Posterior cingulate gyrus (tissue), 11 donors: ENCODE measurements around the gene SAMD3.
"Not testable (repeated sequence)": the region's sequence is repeated elsewhere in the genome, so short reads cannot be mapped to it uniquely, and the experiment has no call there.

Experiments used
- DNase-seq, 10 donors: peaks; one replicate each; pipeline versions ENCODE4 v3.0.0 to v3.0.0-alpha.2; 2020 to 2021; ENCODE audit warnings: mixed read lengths in 3 of 10
- intact Hi-C: fragments of 100-400 bp; cut with DNase I; formaldehyde crosslinking; loops from one replicate; pipeline ENCODE4 v1.15.1; 2023

Gene SAMD3, protein sequence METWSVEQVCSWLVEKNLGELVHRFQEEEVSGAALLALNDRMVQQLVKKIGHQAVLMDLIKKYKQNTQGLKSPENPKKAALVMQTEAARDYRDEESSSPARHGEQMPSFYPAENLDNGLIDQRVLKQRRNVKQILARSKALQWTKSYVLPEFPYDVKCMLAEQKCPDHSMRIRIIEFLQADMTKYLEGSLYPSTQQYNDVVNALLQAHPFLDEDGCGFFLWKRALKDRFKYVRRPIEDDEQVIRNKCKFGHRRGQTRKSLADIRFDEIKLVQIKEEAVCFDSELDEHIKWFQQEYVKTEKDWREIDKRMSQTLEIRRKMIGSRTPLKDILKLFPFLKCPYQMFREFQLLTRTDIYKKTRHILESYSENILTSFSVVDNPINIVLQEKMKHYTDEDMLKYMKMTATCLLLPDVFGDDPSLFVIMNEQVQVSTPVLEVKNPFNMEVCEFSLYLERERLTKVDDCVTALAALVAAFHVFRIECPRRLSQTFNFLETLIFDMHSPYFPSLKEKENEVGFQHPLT

DNA sequence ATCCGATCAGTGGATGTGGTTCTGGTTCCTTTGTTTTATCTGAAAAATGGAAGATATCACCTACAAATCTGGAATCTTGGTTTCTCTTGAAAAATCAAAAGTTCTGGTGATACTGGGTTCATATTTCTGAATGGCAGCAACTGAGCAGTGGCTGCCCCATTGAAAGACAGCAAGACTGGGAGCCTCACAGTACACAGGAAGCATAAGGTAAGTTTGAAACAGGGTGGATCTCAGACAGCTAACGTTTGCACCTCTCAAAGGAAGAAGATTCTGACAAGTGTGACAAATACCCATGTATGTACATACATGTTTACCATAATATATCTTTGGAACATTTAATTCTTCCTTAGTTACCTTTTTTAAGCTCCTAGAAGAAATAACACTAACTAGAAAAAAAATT lies at the start of gene SAMD3:
TSS of gene SAMD3 (minus strand) at position 177 of the 400 bp plus-strand sequence. CDS start 7,678 bp downstream, outside the sequence.
- no peak for DNase-seq
- intact Hi-C loops: no loop called here

GRCh38 chr6:130269969-130270635 lies 47.4 kb upstream of the SAMD3 start:
- intact Hi-C loops: no loop called here
- no peak for DNase-seq

DNA sequence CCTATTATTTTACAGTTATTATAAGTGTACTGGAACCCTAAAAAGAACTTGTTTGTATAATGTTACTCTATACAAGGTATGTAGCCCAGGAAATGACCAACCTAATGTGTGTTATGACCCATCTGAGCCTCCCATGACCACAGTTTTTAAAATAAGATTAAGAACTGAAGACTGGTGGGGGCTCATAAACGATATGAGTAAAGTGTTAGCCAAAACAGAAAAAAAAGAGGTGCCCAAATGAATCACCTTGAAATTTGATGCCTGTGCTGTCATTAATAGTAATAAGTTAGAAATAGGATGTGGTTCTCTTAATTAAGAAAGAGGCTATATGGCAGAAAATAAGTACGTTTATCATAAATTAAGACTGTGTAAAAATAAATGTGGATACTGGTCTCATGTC lies 42.8 kb upstream of the SAMD3 start:
- intact Hi-C loops, DNase-seq: not testable (repeated sequence)

DNA sequence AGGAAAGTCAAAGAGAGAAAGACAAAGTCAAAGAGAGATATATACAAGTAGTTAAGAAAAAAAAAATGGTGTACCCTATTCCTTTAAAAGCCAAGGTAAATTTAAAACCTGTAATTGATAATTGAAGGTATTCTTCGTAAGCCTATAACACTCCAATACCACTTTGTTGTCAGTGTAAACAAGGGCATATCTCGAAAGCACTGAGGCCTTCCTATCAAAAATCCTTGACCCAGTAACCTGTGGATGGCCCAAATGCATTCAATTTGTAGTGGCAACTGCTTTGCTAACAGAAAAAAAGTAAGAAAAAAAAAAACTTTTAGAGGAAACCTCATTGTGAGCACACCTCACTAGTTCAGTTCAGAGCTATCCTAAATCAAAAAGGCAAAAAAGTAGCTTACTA lies 39.3 kb upstream of the SAMD3 start:
- no peak for DNase-seq
- intact Hi-C loops: no loop called here

DNA sequence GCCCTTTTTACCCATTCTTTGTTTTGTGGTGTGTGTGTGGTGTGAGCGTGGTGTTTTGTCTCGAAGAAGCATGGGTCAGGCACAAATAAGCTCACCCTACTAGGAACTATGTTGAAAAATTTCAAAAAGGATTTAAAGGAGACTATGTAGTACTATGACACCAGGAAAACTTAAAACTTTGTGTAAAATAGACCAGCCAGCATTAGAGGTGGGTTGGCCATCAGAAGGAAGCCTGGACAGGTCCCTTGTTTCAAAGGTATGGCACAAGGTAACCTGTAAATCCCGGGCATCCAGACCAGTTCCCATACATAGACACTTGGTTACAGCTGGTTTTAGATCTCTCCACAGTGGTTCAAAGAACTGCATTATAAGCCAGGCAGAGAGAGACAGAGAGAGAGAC lies 38.8 kb upstream of the SAMD3 start:
- DNase-seq, intact Hi-C loops: not testable (repeated sequence)

GRCh38 chr6:130260614-130261241 lies 38.0 kb upstream of the SAMD3 start:
- intact Hi-C loops, DNase-seq: not testable (repeated sequence)

GRCh38 chr6:130260050-130260462 lies 37.3 kb upstream of the SAMD3 start:
- DNase-seq, intact Hi-C loops: not testable (repeated sequence)

DNA sequence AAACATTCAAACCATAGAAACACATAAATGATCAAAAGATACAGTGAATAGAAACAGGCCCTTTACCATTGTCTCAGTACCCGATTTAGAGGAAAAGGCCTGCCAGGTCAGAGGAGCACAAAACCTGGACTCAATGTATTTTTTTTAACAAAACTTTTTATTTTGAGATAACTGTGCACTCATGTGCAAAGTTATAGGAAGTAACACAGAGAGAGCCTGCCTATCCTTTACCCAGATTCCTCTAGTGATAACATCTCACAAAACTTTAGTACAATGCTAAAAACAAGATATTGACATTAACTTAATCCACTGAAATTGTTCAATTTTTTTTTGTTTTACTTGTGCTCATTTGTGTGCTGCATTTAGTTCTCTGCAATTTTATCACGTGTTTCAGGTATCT lies 36.8 kb upstream of the SAMD3 start:
- intact Hi-C loops: no loop called here

GRCh38 chr6:130259140-130259539 lies 36.4 kb upstream of the SAMD3 start:
- intact Hi-C loops: no loop called here

More for the DNA sequence above, 36.8 kb upstream of the SAMD3 start:
- DNase-seq: no peak

DNA sequence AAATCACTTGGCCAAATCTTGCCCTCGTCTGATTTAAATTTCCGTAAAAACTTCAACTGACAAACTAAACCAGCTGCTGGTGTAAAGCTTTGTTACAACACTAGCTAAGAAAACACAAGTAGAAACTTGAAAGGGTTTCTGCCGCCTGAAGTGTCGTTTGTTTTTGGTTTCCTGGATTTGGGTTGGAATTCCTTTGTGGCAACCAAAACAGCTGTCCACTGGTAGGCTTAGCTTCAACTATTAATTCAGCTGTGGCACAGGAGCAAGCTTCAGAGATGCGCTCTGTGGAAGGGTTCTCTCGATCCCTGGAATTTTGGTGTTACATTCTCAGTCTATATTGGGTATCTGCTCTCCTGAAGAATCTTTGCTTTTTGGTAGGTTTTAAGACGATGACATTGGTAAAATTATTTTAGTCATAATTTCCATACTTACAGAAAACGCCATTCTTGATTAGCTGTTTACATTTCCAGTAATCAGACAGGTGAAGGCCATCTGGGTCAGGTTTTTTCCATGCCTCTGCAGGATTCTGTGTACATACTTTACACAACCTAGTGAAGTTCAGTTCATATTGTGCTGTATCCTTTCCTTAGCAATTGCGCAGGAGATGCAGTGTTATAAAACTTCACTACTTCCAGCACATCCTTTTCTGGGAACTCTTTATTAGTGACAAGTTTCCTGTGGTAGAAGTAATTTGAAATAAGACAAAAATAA lies 29.9 kb upstream of the SAMD3 start:
- DNase-seq: no peak
- intact Hi-C loops: no loop called here

More at GRCh38 chr6:130259140-130259539, 36.4 kb upstream of the SAMD3 start:
- DNase-seq: no peak

DNA sequence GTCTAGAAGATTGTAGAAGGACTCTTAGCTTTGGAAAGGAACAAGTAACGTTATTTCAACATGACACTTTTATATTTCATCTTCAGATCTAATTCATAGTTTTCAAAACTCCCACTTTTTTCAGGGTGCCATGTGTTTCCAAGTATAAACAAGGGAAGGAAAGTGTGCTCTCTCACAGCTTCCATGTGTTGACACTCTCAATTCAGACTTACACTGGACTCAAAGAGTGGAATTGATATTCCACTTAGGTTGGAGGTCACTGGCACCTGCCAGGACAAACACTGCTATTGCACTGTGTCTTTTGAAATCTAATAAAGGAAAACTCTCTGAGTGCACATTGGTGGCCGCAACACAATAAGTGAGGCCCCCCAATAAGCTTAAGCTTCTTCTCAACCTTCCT lies 22.5 kb upstream of the SAMD3 start:
- intact Hi-C loops: no loop called here
- DNase-seq: no peak

DNA sequence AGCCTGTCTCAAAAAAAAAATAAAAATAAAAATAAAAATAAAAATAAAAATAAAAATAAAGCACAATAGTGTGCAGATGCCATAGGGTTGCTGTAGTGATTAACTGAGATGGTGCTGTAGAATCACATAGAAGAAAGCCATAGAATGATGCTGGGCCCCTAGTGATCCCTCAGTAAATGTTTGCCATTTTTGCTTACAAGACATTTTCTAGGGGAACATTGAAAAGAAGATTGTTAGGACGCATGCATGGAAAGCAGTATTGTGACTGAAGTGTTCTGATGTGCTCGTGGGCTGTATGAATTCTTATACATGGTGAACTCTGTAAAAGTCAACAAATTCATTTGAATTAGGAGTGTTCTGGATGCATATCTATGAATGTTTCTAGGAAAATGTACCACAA lies 22.0 kb upstream of the SAMD3 start:
- intact Hi-C loops: no loop called here
- no peak for DNase-seq

DNA sequence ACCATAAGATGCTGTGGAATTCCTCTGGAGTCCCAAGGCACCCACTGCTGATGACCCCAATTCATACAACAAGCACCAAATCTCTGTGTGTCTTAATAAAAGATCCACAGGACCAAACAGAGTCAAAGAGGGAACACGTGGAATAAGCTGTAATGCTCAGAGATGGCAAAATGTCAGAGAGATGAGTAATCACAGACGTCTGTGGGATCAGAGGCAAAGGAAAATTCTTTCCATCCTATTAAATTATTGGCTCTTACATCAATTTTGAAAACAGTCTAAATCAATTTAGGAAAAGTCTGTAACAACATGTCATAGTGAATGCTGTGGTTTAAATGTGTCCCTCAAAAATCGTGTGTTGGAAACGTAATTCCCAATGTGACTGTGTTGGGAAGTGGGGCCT lies 17.5 kb upstream of the SAMD3 start:
- no peak for DNase-seq
- intact Hi-C loops: no loop called here

GRCh38 chr6:130239755-130240154 lies 17.0 kb upstream of the SAMD3 start:
- intact Hi-C loops: no loop called here
- no peak for DNase-seq

- intact Hi-C loops: no loop called here
- no peak for DNase-seq
These were observed 10.6 kb upstream of the SAMD3 start for GRCh38 chr6:130233330-130233729.

DNA sequence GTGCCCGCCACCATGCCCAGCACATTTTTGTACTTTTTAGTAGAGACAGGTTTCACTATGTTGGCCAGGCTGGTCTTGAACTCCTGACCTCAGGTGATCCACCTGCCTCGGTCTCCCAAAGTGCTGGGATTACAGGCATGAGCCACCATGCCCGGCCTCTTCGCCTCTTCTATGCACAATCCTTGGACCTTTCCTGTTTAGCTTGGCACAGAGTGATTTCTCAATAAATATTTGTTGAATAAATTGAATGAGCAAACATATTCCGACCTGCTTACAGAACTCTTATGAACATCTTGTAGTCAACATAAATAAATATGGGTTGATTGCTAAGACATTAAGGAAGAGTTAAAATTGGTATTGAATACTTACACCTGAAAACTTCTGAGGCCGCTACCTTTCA lies 7.8 kb upstream of the SAMD3 start:
- intact Hi-C loops: not testable (repeated sequence)

GRCh38 chr6:130229645-130230044 lies 6.9 kb upstream of the SAMD3 start:
- intact Hi-C loops: no loop called here
- no peak for DNase-seq

More for the DNA sequence above, 7.8 kb upstream of the SAMD3 start:
- DNase-seq: not testable (repeated sequence)

GRCh38 chr6:130223508-130223907 lies 757 bp upstream of the SAMD3 start:
- intact Hi-C loops: no loop called here
- DNase-seq: no peak

DNA sequence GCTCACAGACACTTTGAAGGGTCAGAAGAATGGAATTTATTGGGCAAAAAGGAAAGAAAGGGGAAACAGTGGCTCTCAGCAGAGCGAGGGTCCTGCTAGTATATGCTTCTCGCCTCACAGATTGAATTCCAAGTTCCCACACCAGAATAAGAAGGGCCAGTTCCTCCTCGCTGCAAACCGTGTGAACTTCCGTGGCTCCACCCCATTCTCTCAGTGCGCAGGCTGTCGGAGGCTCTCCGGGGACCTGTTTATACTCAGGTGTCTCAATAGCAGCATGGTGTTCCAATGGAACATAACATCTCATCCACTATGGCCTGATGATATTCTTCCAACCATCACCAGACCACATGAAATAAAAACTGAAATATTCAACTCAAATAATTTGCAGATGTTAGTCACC lies 4.6 kb downstream of the SAMD3 start:
- DNase-seq: no peak
- intact Hi-C loops: no loop called here

DNA sequence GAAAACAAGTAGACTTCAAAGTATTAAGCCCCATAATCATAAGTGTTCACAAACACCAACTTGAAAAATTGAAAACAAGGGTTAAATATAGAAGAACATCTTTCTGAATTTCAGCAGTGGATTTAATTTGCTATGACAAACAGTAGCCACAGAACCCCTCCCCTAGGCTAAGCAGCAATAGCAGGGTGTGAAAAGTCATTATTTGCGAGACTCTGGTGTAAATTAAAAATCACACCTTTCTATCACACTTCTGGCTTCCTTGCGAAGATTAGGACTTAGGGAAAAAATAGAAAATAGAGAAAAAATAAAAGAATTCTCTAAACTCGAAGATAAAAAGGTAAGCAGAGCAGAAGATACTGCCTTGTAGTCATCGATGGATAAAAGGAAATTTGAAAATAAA lies 6.1 kb downstream of the SAMD3 start:
- no peak for DNase-seq
- intact Hi-C loops: no loop called here

DNA sequence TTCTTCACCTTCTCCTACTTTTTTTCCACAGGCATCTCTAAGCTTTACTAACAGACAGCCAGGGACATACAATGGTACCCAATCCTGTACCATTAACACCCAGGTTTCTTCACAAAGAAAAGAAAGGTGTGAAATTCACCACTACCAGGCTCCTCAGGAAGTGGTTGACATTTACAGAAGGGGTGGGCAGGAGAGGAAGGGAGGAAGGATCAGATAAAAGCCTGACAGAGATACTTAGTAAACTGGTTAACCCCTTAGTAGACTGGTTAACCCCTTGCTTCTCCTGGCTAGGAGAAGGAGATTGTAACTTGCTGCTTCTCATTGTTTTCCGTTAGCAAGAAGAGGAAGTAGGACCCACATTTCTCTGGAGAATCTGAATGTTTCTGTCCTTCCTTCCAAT lies 7.2 kb downstream of the SAMD3 start:
- intact Hi-C loops: no loop called here
- DNase-seq: no peak
